HG02852 (cell line): ENCODE measurements around the gene LCNL1.

Experiments
- ATAC-seq: cut with Tn5 transposase; IDR thresholded peaks from one replicate; pipeline ENCODE4 v1.9.1; 2021; ENCODE audit warnings: mild to moderate bottlenecking, moderate library complexity; ENCODE audit not compliant: unreplicated experiment

Gene LCNL1

GRCh38 chr9:137009217-137009616, 26.4 kb downstream of the LCNL1 start:
- no peak for ATAC-seq

DNA sequence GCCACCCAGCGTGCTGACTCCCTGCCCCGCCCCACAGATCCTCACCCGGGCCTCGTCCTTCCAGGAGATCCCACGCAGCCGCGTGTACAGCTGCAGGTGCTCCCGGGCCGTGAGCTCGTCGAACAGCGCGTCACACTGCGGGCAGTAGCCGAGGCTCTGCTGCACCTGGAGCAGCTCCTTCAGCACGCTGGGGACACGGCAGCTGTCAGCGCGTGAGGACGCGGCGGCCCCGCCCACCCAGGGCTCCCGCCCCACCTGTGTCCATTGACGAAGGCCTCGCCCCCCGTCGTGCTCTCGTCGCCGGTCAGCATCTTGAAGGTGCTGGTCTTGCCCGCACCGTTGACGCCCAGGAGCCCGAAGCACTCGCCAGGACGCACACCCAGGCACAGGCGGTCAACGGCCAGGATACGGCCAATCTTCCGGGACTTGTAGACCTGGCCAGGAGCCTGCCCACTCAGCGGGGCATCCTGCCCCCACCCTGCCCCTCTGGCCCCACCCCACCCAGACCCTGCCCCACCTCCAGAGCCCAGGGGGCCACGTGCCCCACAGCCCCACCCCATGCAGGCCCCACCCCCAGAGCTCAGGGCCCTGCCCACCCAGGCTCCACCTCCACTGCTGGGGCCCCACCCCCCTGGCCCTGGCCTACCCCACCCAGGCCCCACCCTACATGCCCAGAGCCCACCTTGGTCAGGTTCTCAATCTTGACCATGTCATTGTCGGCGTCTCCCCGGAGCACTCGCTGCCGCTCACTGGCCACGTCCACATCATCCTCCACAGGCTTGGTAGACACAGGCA, 27.3 kb downstream of the LCNL1 start:
- no peak for ATAC-seq

DNA sequence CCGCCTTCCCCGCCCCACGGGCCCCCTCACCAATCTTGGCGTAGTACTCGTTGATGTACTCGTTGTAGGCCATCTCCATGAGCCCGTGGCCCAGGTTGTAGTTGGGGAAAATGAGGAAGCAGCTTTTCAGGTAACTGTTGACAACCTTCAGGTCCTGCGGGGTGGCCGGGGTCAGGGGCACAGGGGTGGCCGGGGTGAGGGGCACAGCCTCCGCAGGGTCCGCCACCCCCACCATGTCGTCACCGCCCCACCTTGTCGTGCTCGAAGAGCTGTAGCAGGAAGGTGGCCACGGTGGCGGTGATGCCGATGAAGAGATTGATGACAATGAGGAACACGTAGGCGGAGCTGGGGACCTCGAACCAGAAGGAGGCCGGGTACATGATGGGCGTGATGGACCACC, 28.4 kb downstream of the LCNL1 start:
- ATAC-seq, result no peak

DNA sequence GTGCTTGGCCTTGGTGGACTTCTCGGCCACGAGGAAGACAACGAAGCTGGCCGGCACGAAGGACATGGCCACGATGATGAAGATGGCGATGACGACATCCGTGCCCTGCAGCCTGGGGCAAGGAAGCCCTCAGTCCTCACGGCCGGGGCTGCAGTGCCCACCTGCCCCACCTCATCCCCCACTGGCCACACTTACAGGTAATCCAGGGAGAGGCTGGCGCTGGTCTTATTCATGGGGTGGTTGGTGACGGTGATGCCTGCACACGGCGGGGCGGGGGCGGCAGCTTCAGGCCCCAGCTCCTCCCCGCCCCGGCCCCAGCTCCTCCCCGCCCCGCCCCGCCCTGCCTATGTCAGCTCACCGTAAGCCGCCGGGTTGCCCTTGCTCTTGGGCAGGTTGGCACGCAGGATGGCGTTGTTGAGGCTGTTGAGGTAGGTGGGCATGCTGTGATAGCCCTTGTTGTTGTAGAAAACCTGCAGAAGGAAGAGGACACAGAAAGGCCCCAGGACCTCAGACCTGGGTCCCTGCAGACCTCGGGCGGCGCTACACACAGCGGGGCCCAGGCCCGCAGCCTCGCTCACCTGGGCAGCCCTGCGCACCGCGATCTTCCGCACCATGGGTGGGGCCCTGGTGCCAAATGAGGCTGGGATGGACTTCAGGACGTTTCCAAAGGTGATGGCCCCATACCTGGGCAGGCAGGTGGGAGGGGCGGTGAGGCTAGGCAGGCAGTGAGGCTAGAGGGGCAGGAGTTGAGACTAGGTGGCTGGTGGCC, 29.3 kb downstream of the LCNL1 start:
- ATAC-seq, result no peak

DNA sequence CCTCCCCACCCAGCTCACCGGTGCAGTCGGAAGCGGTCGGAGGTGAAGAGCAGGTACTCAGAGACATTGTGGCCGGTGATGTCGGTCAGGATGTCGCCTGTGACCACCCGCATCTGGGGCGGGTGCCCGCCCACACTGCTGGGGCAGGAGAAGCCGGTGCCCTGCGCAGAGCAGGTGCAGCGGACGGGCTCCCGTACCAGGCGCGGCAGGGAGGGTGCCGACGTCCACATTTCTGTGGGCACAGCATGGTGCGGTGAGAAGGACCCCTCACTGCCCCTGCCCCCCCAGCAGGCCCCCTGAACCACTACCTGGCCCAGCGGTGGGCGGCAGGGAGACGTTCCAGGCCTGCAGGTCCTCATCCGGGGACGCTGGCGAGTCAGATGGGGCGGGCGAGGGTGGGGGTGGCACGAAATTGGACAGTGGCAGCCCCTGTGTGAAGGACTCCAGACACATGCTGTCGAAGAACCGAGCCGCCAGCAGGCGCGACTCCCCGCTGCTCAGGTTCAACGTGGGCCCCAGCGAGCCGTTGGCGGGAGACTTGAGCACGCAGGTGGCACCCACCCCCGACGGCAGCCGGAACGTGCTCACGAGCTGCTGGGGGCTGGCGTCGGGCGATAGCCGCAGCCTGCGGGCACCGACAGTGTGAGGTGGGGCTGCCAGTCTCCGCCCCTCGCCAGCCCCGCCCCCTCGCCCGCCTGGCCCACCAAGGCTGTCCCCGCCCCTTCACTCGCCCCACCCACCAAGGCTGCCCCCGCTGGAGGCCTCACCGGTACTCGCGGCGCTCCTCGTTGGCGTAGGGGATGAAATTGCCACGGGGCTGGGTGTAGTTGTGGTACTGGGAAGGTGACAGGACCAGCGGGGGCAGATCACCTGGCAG, 30.1 kb downstream of the LCNL1 start:
- no peak for ATAC-seq

- no peak for ATAC-seq
Measured at GRCh38 chr9:137013571-137013940, 30.8 kb downstream of the LCNL1 start.

- ATAC-seq, result no peak
Measured at GRCh38 chr9:137014166-137014565, 31.4 kb downstream of the LCNL1 start.

GRCh38 chr9:137014776-137015539, 32.2 kb downstream of the LCNL1 start:
- ATAC-seq, result no peak

- no peak for ATAC-seq
Measured at GRCh38 chr9:137015540-137015930, 32.7 kb downstream of the LCNL1 start.

- no peak for ATAC-seq
Measured at GRCh38 chr9:137015976-137016375, 33.2 kb downstream of the LCNL1 start.

- ATAC-seq, result no peak
Measured at GRCh38 chr9:137016436-137016835, 33.6 kb downstream of the LCNL1 start.

- ATAC-seq, result no peak
Measured at GRCh38 chr9:137017071-137017470, 34.3 kb downstream of the LCNL1 start.

DNA sequence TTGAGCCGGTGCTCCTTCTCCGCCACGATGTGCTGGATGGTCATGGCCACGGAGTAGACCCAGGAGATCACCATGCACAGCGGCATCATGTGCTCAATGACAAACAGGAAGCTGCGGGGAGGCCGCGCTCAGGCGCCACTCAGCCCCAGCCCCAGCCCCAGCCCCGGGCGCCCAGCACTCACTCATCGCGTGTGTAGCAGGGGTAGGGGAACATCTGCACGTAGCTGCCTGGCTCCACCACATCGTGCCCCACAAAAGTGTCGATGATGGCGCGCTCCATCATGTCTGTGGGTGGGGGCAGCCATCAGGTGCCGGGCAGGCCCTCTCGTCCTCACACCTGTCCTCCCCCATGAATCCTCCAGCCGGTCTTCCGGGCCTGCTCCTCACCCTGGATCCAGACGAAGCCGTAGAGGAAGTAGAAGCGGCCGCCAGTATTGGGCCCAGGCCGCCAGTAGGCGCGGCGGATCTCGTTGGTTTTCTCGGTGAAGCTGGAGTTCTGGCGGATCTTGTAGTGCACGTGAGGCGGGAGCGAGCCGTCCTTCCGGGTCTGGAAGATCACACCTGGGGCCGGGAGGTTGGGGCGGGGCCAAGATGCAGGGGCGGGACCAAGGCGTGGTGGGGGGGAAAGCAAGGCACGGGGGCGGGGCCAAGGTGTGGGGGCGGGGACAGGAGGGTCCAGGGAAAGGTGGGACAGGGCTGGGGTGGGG, 35.2 kb downstream of the LCNL1 start:
- ATAC-seq, result no peak

DNA sequence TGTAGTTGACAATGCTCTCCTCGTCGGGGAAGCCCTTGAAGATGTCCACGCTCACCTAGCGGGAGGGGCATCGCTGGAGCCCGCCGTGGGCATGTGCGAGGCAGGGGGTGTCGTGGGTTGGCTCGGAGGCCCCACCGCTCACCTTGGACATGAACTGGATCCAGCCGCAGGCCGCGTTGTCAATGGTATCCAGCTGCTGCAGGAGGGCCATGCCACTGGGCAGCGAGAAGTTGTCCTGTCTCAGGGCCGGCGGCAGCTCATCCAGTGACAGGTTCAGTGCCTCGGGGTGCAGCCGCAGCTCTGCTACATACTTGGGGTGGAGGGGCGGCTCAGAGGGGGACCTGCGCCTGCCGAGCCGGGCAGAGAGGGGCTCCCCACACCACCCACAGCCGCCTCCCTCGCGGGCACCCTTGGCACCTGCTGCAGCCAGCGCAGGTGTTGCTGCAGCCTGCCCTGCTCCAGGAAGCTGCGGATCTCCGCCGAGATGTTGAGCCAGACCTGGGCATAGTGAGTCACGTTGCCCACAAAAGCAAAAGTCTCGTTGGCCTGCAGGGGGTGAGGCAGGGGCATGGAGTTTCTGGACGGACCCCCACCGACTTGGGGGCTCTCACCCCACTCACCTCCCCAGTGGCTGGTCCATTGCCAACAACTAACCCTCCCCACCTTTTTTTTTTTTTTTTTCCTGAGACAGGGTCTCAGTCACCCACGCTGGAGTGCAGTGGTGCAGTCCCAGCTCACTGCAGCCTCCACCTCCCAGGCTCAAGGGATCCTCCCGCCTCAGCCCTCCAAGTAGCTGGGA, 36.2 kb downstream of the LCNL1 start:
- no peak for ATAC-seq

GRCh38 chr9:137019891-137020683, 37.3 kb downstream of the LCNL1 start:
- ATAC-seq, result no peak

- ATAC-seq, result no peak
Measured at GRCh38 chr9:137020771-137021567, 38.2 kb downstream of the LCNL1 start.

DNA sequence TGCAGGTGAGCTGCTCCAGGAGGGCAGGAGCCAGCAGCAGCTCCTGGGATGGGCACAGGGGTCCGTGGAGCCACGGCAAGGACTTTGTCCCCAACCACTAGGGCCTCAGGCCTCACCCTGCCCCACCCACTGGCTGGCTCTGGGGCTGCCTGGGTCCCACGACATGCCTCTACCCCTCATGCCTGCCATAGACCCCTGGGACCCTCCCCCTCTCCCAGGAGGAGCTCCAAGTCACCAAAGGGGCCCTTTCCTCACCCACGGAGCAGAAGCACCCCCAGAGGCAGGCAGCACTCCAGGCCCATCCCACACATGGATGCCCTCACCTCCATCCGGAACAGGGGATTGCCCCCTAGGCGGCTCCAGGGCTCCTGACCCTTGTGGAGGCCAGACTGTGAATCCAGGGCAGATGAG, 38.8 kb downstream of the LCNL1 start:
- no peak for ATAC-seq
